GM19025 (cell line): Measurements from ENCODE around the gene IFT20.

Experiments used
- ATAC-seq: cut with Tn5 transposase; IDR thresholded peaks from one replicate; pipeline ENCODE4 v1.9.1; 2021; ENCODE audit warnings: mild to moderate bottlenecking, low read depth, moderate library complexity; ENCODE audit not compliant: unreplicated experiment

Gene IFT20

GRCh38 chr17:28338056-28338768, 2.9 kb upstream of the IFT20 start:
- no peak for ATAC-seq

GRCh38 chr17:28335959-28336871, 943 bp upstream of the IFT20 start:
- no peak for ATAC-seq

GRCh38 chr17:28334666-28335200, 539 bp downstream of the IFT20 start:
- ATAC-seq: no peak

GRCh38 chr17:28334171-28334570, 1.1 kb downstream of the IFT20 start:
- no peak for ATAC-seq

- ATAC-seq: no peak
Observed at GRCh38 chr17:28333083-28333746, 2.1 kb downstream of the IFT20 start.

GRCh38 chr17:28331891-28332420, 3.3 kb downstream of the IFT20 start:
- no peak for ATAC-seq

GRCh38 chr17:28330671-28331070, 4.6 kb downstream of the IFT20 start:
- ATAC-seq: no peak

GRCh38 chr17:28328325-28328724, 6.9 kb downstream of the IFT20 start:
- ATAC-seq: no peak

GRCh38 chr17:28327709-28328108, 7.6 kb downstream of the IFT20 start:
- ATAC-seq: no peak

GRCh38 chr17:28327031-28327607, 8.2 kb downstream of the IFT20 start:
- peak; percentile 60 for ATAC-seq

- ATAC-seq: no peak
Observed at GRCh38 chr17:28326114-28326513, 9.2 kb downstream of the IFT20 start.

- no peak for ATAC-seq
Observed at GRCh38 chr17:28325211-28325610, 10.1 kb downstream of the IFT20 start.

GRCh38 chr17:28324781-28325180, 10.5 kb downstream of the IFT20 start:
- ATAC-seq: no peak

- no peak for ATAC-seq
Observed at GRCh38 chr17:28324267-28324745, 11.0 kb downstream of the IFT20 start.

GRCh38 chr17:28320215-28321061, 14.8 kb downstream of the IFT20 start:
- ATAC-seq: no peak

GRCh38 chr17:28319598-28319935, 15.7 kb downstream of the IFT20 start:
- ATAC-seq: no peak

- peak; percentile 94 for ATAC-seq
Observed at GRCh38 chr17:28318759-28319597, 16.3 kb downstream of the IFT20 start, which contains the start of gene TMEM97. TMEM97 (plus strand) TSS chr17:28319200; CDS start chr17:28319240, 40 bp downstream.
